Hematopoietic multipotent progenitor cell treated with erythropoietin and hydrocortisone succinate and interleukin-3 and kit ligand, for 17 days (in vitro differentiated cells): ENCODE data around the gene JAZF1.

Source experiments
- DNase-seq: peaks from one replicate; pipeline ENCODE4 v3.0.0-alpha.2; 2015; ENCODE audit warnings: low spot score

JAZF1 gene

GRCh38 chr7:28008171-28008570 is 172.4 kb downstream of the JAZF1 start:
- DNase-seq: no peak

- no peak for DNase-seq
Observed at GRCh38 chr7:28006491-28006890, 174.1 kb downstream of the JAZF1 start.

GRCh38 chr7:28005847-28006231 is 174.8 kb downstream of the JAZF1 start:
- DNase-seq: peak; percentile 38

GRCh38 chr7:28005075-28005846 is 175.3 kb downstream of the JAZF1 start:
- no peak for DNase-seq

- no peak for DNase-seq
Observed at GRCh38 chr7:28003408-28003807, 177.2 kb downstream of the JAZF1 start.

GRCh38 chr7:28002638-28003037 is 178.0 kb downstream of the JAZF1 start:
- DNase-seq: no peak

GRCh38 chr7:28001896-28002295 is 178.7 kb downstream of the JAZF1 start:
- DNase-seq: no peak

- DNase-seq: no peak
Observed at GRCh38 chr7:27999829-28000228, 180.8 kb downstream of the JAZF1 start.

- DNase-seq: no peak
Observed at GRCh38 chr7:27998382-27998781, 182.2 kb downstream of the JAZF1 start.

- no peak for DNase-seq
Observed at GRCh38 chr7:27997188-27997707, 183.3 kb downstream of the JAZF1 start.

- no peak for DNase-seq
Observed at GRCh38 chr7:27996141-27996540, 184.5 kb downstream of the JAZF1 start.

- DNase-seq: no peak
Observed at GRCh38 chr7:27995228-27995627, 185.4 kb downstream of the JAZF1 start.

GRCh38 chr7:27994639-27995038 is 186.0 kb downstream of the JAZF1 start:
- DNase-seq: no peak

GRCh38 chr7:27992755-27993493 is 187.7 kb downstream of the JAZF1 start:
- DNase-seq: no peak

GRCh38 chr7:27992097-27992496 is 188.5 kb downstream of the JAZF1 start:
- no peak for DNase-seq

- DNase-seq: no peak
Observed at GRCh38 chr7:27991006-27991528, 189.5 kb downstream of the JAZF1 start.

GRCh38 chr7:27976531-27976930 is 204.1 kb downstream of the JAZF1 start:
- DNase-seq: no peak

- DNase-seq: no peak
Observed at GRCh38 chr7:27973625-27974024, 207.0 kb downstream of the JAZF1 start.

- DNase-seq: no peak
Observed at GRCh38 chr7:27972276-27972675, 208.3 kb downstream of the JAZF1 start.

- DNase-seq: no peak
Observed at GRCh38 chr7:27971171-27971812, 209.3 kb downstream of the JAZF1 start.

GRCh38 chr7:27970350-27970749 is 210.2 kb downstream of the JAZF1 start:
- DNase-seq: no peak

GRCh38 chr7:27969346-27969745 is 211.2 kb downstream of the JAZF1 start:
- no peak for DNase-seq

- DNase-seq: no peak
Observed at GRCh38 chr7:27967639-27968038, 213.0 kb downstream of the JAZF1 start.
